ENCODE results near the gene ESCO1. TPM values are rescaled to one million over a fixed set of nuclear protein-coding genes. Genes with fewer than 3 reads are reported as not detected.

ESCO1 gene
- total and polyA plus RNA-seq, 2 donors (not counting 1 experiment from before 2014, with no cell fraction given), result 8.5 to 14.2 TPM

- H3K9ac ChIP-seq (ENCODE audit: insufficient read depth, low read length), result no peak overlapping the region
- DNase-seq (ENCODE audit: low read depth in 2 of 2), result no peak
- no peak overlapping the region for H3K27ac ChIP-seq (ENCODE audit: insufficient read depth, low read length)
- no peaks in the 10 kb centered on the region for H3K4me1 ChIP-seq (ENCODE audit: control insufficient read depth, extremely low read depth, insufficient read depth, low read length)
- H4K20me1 ChIP-seq (ENCODE audit: control insufficient read depth, extremely low read depth, insufficient read depth, low read length), result no peaks in the 10 kb centered on the region
- H3K9me3 ChIP-seq (ENCODE audit: control insufficient read depth, insufficient read depth, low read depth, low read length), result no peaks in the 10 kb centered on the region
- H3K4me3 ChIP-seq (replicated peaks in 1 of 4; ENCODE audit: control extremely low read depth in 1 of 4, insufficient read depth in 1 of 4, low read depth in 3 of 4, low read length in 4 of 4), result no peak overlapping the region
- no peaks in the 10 kb centered on the region for H3K27me3 ChIP-seq (ENCODE audit: control insufficient read depth, insufficient read depth, low read length)
- TF ChIP-seq CTCF (conservative IDR thresholded peaks at IDR 0.05 in 1 of 2, IDR thresholded peaks at IDR 0.05 in 1 of 2; ENCODE audit: low read depth in 1 of 2, low read length in 2 of 2), result no peak
- TF ChIP-seq EZH2 (IDR thresholded peaks at IDR 0.05; ENCODE audit: low read length, missing control alignments), result no peak
- no peak overlapping the region for H3K4me2 ChIP-seq (ENCODE audit: extremely low read depth, insufficient read depth, low read length)
- no peak overlapping the region for H2AFZ ChIP-seq (ENCODE audit: low read length)
- H3K79me2 ChIP-seq (ENCODE audit: control insufficient read depth, insufficient read depth, low read length), result no peaks in the 10 kb centered on the region
- H3K36me3 ChIP-seq (ENCODE audit: control insufficient read depth, insufficient read depth, low read length), result peaks cover 2% of the 10 kb centered on the region
These were observed 74.0 kb downstream of the ESCO1 start for GRCh38 chr18:21526463-21526862.

GRCh38 chr18:21525916-21526315 lies 74.6 kb downstream of the ESCO1 start:
- H3K4me3 ChIP-seq (replicated peaks in 1 of 4; ENCODE audit: control extremely low read depth in 1 of 4, insufficient read depth in 1 of 4, low read depth in 3 of 4, low read length in 4 of 4), result no peak overlapping the region
- no peaks in the 10 kb centered on the region for H3K79me2 ChIP-seq (ENCODE audit: control insufficient read depth, insufficient read depth, low read length)
- no peak for DNase-seq (ENCODE audit: low read depth in 2 of 2)
- H2AFZ ChIP-seq (ENCODE audit: low read length), result no peak overlapping the region
- no peak overlapping the region for H3K9ac ChIP-seq (ENCODE audit: insufficient read depth, low read length)
- no peaks in the 10 kb centered on the region for H3K9me3 ChIP-seq (ENCODE audit: control insufficient read depth, insufficient read depth, low read depth, low read length)
- H3K27me3 ChIP-seq (ENCODE audit: control insufficient read depth, insufficient read depth, low read length), result no peaks in the 10 kb centered on the region
- H3K4me1 ChIP-seq (ENCODE audit: control insufficient read depth, extremely low read depth, insufficient read depth, low read length), result no peaks in the 10 kb centered on the region
- H3K4me2 ChIP-seq (ENCODE audit: extremely low read depth, insufficient read depth, low read length), result no peak overlapping the region
- TF ChIP-seq CTCF (conservative IDR thresholded peaks at IDR 0.05 in 1 of 2, IDR thresholded peaks at IDR 0.05 in 1 of 2; ENCODE audit: low read depth in 1 of 2, low read length in 2 of 2) (no peak), EZH2 (IDR thresholded peaks at IDR 0.05; ENCODE audit: low read length, missing control alignments) (no peak)
- H3K27ac ChIP-seq (ENCODE audit: insufficient read depth, low read length), result no peak overlapping the region
- H4K20me1 ChIP-seq (ENCODE audit: control insufficient read depth, extremely low read depth, insufficient read depth, low read length), result no peaks in the 10 kb centered on the region
- peaks cover 2% of the 10 kb centered on the region for H3K36me3 ChIP-seq (ENCODE audit: control insufficient read depth, insufficient read depth, low read length)

- Histone ChIP-seq H3K4me3 (replicated peaks in 1 of 4; ENCODE audit: control extremely low read depth in 1 of 4, insufficient read depth in 1 of 4, low read depth in 3 of 4, low read length in 4 of 4) (no peak overlapping the region), H3K36me3 (ENCODE audit: control insufficient read depth, insufficient read depth, low read length) (peaks cover 2% of the 10 kb centered on the region), H2AFZ (ENCODE audit: low read length) (no peak overlapping the region), H3K9ac (ENCODE audit: insufficient read depth, low read length) (no peak overlapping the region), H3K4me1 (ENCODE audit: control insufficient read depth, extremely low read depth, insufficient read depth, low read length) (no peaks in the 10 kb centered on the region), H3K4me2 (ENCODE audit: extremely low read depth, insufficient read depth, low read length) (no peak overlapping the region), H3K27ac (ENCODE audit: insufficient read depth, low read length) (no peak overlapping the region), H3K9me3 (ENCODE audit: control insufficient read depth, insufficient read depth, low read depth, low read length) (no peaks in the 10 kb centered on the region), H4K20me1 (ENCODE audit: control insufficient read depth, extremely low read depth, insufficient read depth, low read length) (no peaks in the 10 kb centered on the region), H3K79me2 (ENCODE audit: control insufficient read depth, insufficient read depth, low read length) (no peaks in the 10 kb centered on the region), H3K27me3 (ENCODE audit: control insufficient read depth, insufficient read depth, low read length) (no peaks in the 10 kb centered on the region)
- DNase-seq (ENCODE audit: low read depth in 2 of 2), result no peak
- TF ChIP-seq CTCF (conservative IDR thresholded peaks at IDR 0.05 in 1 of 2, IDR thresholded peaks at IDR 0.05 in 1 of 2; ENCODE audit: low read depth in 1 of 2, low read length in 2 of 2), result no peak
- TF ChIP-seq EZH2 (IDR thresholded peaks at IDR 0.05; ENCODE audit: low read length, missing control alignments), result no peak
These were observed 78.0 kb downstream of the ESCO1 start for GRCh38 chr18:21522530-21522929.
